Suprapubic skin (tissue), 3 donors: Measurements from ENCODE around the gene CLIP1.

ENCODE experiments used
- EP300 ChIP-seq: sonication (generic); formaldehyde crosslinking; IDR thresholded peaks from one replicate; pipeline ENCODE4 v1.6.1; 2017; ENCODE audit warnings: antibody characterized with exemption
- TF ChIP-seq, protein P1 (sequence below), 2 donors: fragments of 200-600 bp in 1 of 2; fragments of 450-650 bp in 1 of 2; sonication (generic) in 1 of 2; IDR thresholded peaks; one replicate each; pipeline ENCODE4 v1.5.1; 2016 to 2019; ENCODE audit warnings: antibody characterized with exemption in 2 of 2, mild to moderate bottlenecking in 1 of 2, moderate library complexity in 1 of 2

DNA sequence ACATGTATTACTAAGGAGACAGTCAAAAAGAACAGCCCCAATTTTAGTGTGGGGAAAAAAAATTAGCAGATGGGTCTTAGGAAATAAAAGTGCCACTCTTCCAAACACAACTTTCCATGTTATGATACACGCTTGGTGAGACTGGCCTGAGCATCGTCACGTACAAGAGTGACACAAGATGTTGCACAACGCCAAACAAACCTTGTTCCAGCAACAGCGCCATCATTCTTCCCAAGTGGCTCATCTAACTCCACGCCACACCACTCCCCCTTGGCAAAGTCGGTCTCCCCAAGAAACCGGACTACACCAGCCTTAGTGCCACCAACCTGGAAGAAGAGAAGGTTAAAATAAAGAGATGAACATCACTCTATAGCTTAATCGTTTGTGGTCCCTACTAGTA lies 58.7 kb downstream of the CLIP1 start:
- TF ChIP-seq, protein P1, sequence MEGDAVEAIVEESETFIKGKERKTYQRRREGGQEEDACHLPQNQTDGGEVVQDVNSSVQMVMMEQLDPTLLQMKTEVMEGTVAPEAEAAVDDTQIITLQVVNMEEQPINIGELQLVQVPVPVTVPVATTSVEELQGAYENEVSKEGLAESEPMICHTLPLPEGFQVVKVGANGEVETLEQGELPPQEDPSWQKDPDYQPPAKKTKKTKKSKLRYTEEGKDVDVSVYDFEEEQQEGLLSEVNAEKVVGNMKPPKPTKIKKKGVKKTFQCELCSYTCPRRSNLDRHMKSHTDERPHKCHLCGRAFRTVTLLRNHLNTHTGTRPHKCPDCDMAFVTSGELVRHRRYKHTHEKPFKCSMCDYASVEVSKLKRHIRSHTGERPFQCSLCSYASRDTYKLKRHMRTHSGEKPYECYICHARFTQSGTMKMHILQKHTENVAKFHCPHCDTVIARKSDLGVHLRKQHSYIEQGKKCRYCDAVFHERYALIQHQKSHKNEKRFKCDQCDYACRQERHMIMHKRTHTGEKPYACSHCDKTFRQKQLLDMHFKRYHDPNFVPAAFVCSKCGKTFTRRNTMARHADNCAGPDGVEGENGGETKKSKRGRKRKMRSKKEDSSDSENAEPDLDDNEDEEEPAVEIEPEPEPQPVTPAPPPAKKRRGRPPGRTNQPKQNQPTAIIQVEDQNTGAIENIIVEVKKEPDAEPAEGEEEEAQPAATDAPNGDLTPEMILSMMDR (IDR thresholded peaks at IDR 0.05): no peak
- TF ChIP-seq EP300: no peak
